ENCODE data around the gene AKAP9.

DNA sequence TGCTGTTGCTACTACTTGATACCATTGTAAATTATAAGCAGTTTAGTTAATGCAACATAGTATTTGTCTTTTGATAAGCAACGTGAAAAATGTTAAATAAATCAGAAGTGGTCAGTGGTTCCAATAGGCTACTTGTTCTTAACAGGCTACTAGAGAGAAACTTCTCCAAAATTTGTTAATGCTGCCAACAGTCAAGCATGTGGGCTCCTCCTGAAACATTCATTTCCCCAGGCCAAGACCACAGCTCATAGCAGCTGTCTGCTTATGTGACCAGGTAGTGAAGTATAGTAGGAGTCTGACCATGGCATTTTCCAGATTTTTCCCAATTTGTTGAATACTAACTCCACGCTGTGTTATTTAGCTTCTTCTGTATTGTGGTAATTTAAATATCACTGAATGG is 112.7 kb downstream of the AKAP9 start:
- TF ChIP-seq, protein P1, sequence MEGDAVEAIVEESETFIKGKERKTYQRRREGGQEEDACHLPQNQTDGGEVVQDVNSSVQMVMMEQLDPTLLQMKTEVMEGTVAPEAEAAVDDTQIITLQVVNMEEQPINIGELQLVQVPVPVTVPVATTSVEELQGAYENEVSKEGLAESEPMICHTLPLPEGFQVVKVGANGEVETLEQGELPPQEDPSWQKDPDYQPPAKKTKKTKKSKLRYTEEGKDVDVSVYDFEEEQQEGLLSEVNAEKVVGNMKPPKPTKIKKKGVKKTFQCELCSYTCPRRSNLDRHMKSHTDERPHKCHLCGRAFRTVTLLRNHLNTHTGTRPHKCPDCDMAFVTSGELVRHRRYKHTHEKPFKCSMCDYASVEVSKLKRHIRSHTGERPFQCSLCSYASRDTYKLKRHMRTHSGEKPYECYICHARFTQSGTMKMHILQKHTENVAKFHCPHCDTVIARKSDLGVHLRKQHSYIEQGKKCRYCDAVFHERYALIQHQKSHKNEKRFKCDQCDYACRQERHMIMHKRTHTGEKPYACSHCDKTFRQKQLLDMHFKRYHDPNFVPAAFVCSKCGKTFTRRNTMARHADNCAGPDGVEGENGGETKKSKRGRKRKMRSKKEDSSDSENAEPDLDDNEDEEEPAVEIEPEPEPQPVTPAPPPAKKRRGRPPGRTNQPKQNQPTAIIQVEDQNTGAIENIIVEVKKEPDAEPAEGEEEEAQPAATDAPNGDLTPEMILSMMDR (IDR thresholded peaks at IDR 0.05) = no peak
- TF ChIP-seq POLR2A (IDR thresholded peaks at IDR 0.05) (no peak), POLR2AphosphoS5 (IDR thresholded peaks at IDR 0.05; ENCODE audit: insufficient read depth in 1 of 2, low read depth in 1 of 2) (no peak)
